ENCODE results near the gene PRMT6.
A peak's percentile ranks its signal among the peaks of the same experiment; 100 is the strongest.
"Not testable (repeated sequence)": the region's sequence is repeated elsewhere in the genome, so short reads cannot be mapped to it uniquely, and the experiment has no call there.

PRMT6 gene

GRCh38 chr1:107056426-107057196 is at the start of gene PRMT6:
PRMT6 (plus strand) TSS chr1:107056674; CDS start chr1:107056716, 42 bp downstream.
- peak; percentile 59 for DNase-seq

- no peak for DNase-seq
Observed at GRCh38 chr1:107009281-107009680, 47.2 kb upstream of the PRMT6 start.

- DNase-seq: no peak
Observed at GRCh38 chr1:107010582-107010981, 45.9 kb upstream of the PRMT6 start.

- no peak for DNase-seq
Observed at GRCh38 chr1:107016376-107016978, 40.0 kb upstream of the PRMT6 start.

GRCh38 chr1:107018445-107018844 is 38.0 kb upstream of the PRMT6 start:
- no peak for DNase-seq

GRCh38 chr1:107019166-107019565 is 37.3 kb upstream of the PRMT6 start:
- DNase-seq: no peak

GRCh38 chr1:107038874-107039273 is 17.6 kb upstream of the PRMT6 start:
- not testable (repeated sequence) for DNase-seq

- DNase-seq: not testable (repeated sequence)
Observed at GRCh38 chr1:107044310-107045220, 11.9 kb upstream of the PRMT6 start.

- no peak for DNase-seq
Observed at GRCh38 chr1:107047602-107048001, 8.9 kb upstream of the PRMT6 start.

- no peak for DNase-seq
Observed at GRCh38 chr1:107048241-107048640, 8.2 kb upstream of the PRMT6 start.

- DNase-seq: no peak
Observed at GRCh38 chr1:107051266-107051665, 5.2 kb upstream of the PRMT6 start.

GRCh38 chr1:107055919-107056425 is 502 bp upstream of the PRMT6 start:
- not testable (repeated sequence) for DNase-seq

GRCh38 chr1:107057197-107058133 is 991 bp downstream of the PRMT6 start:
- peak; percentile 3 for DNase-seq

- no peak for DNase-seq
Observed at GRCh38 chr1:107058245-107059032, 2.0 kb downstream of the PRMT6 start.

GRCh38 chr1:107061886-107062285 is 5.4 kb downstream of the PRMT6 start:
- DNase-seq: no peak

GRCh38 chr1:107073493-107073892 is 17.0 kb downstream of the PRMT6 start:
- no peak for DNase-seq

GRCh38 chr1:107076841-107077240 is 20.4 kb downstream of the PRMT6 start:
- no peak for DNase-seq

GRCh38 chr1:107079249-107079648 is 22.8 kb downstream of the PRMT6 start:
- DNase-seq: no peak

- no peak for DNase-seq
Observed at GRCh38 chr1:107081102-107081501, 24.6 kb downstream of the PRMT6 start.

GRCh38 chr1:107091418-107091817 is 34.9 kb downstream of the PRMT6 start:
- no peak for DNase-seq

- DNase-seq: not testable (repeated sequence)
Observed at GRCh38 chr1:107093395-107093794, 36.9 kb downstream of the PRMT6 start.
